GM19023 (cell line): ENCODE results near the gene UCHL5.

ENCODE experiments used
- ATAC-seq: cut with Tn5 transposase; IDR thresholded peaks from one replicate; pipeline ENCODE4 v1.9.1; 2021; ENCODE audit warnings: mild to moderate bottlenecking, moderate library complexity; ENCODE audit not compliant: unreplicated experiment

The UCHL5 gene, protein sequence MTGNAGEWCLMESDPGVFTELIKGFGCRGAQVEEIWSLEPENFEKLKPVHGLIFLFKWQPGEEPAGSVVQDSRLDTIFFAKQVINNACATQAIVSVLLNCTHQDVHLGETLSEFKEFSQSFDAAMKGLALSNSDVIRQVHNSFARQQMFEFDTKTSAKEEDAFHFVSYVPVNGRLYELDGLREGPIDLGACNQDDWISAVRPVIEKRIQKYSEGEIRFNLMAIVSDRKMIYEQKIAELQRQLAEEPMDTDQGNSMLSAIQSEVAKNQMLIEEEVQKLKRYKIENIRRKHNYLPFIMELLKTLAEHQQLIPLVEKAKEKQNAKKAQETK

DNA sequence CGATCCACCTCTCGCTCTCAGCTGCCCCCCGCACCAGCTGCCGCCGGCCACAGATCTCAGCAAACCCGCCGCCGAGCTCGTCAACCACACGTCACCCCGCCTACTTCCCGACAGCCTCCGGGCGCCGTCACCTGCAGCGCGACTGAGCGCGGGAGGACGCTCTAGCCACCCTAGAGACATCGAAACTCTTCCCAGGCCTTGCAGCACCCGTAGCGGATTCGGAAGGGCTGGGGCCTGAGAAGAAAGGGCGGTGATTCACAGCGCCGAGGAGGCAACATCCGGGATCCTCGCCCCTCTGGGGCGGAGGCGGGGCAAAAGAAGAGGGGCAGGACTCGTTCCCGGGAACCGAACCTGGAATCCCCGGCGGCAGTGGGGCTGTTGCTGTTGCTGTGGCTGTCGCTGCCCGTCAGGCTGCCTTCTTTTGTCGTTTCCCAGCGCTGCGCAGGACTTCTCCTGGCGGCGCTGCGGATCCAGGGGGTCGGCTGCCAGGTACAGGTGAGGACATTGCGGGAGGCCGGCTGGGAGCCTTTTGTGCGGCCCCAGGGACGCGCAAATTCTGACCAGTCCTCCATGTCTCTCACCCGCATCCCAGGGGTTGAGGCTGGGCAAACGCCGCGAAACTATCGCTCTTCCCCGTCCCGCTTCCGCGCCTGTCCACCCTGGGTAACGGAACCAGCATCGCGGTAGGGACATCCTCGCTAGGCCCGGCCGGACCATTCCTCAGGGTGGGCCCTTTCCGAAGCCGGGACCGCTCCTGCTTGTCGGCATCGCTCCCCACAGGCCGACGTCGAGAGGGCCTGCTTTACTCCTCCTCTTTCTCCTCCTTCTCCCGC, at the start of gene UCHL5, which contains the start of gene RO60:
TSS of gene UCHL5 (minus strand) at position 79 of the 833 bp plus-strand sequence. CDS start 100 bp downstream, outside the sequence.
TSS of gene RO60 (plus strand) at position 331 of the 833 bp plus-strand sequence. CDS start 9,443 bp downstream, outside the sequence.
- ATAC-seq = peak; percentile 92

DNA sequence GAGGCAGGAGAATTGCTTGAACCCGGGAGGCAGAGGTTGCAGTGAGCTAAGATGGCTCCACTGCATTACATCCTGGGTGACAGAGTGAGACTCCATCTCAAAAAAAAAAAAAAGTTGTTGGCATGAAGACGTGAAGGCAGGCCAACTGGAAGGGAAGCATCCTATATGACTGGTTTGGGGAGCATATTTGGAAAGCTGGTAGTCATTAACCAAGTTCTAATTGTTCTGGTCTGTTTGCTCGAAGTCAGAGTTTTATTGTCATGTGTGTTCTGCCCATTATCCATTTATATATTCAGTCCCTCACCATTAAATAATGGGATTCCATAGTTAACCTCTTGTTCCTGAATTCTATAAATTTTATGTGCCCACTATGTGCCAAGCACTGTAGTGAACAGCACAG, 49.3 kb upstream of the UCHL5 start:
- no peak for ATAC-seq

DNA sequence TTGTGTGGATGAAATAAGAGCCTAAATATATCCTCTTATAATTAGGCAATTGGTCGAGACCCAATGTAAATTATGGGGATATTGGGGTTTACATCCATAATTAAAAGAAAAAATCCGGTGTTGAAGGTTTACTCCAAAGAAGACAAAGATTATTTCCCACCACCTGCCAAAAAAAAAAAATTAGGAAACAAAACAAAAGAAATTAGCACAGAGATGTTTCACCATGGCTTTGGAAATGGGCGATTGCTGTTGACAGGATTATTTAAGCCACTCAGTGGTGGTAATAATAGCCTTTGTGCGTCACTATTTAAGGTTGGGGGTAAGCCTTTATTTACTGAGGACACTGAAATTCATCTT, 46.6 kb upstream of the UCHL5 start:
- ATAC-seq = no peak

DNA sequence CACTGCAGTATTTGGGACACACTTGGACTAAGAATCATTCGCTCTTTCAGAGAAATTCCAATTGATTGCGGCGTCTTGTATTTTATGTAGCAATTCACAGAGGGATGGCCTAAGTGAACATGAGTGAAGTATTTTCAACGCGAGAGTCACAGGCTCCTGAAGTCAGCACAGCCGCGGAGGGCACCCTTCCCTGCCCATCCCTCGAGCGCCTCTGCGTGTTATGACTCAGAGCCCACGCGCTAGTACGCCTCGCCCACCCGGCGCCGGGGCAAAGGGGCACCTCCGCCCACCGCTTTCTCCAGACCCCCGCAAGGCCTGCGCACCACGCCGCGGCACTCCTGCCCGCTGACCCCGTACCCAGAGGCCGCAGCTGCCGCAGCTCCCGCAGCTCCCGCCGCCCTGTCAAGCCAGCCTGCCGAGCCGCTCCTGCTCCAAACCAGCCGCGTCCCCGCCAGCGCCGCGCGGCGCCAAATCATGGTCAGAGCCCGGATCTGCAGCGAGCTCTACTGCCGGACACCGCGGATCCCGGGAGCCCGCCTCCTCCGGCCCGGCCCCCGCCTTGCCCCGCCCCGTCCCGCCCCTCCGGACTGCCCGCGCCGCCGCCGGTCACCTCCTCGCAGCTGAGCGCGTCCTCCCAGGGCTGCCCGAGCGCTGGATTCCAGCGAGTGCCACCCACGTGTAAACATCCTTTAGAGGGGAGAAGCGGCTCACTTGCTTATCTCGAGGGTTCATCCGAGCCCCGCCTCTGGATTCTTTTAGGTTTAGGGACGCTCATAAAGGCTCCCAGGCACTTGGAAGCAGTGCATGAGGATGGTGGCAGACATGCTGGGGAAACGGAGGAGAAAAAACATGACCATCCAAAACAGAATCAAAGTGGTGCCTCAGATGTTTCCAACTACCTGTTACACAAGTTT, 46.0 kb upstream of the UCHL5 start, which contains the start of gene GLRX2:
TSS of gene GLRX2 (minus strand) at position 508 of the 914 bp plus-strand sequence. CDS start at position 476, 32 bp downstream.
- ATAC-seq = peak; percentile 93

DNA sequence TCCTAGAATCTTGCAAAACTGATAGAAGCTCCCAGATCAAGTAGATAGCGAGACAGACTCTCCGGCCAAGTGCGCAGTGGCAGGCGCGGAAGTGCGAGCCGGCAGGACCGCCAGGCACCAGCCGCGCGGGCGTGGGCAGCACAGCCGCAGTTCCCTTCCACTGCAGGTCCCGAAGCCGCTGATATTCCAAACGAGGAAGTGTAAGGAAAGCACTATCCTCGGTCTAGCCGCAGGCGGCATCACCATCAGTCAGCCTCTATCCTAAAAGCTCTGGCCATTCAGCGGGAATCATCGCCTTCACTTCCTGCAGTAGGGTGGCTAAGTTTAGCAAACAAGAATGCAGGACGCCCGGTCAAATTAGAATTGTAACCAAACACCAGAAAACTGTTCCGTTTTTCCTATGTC, 45.3 kb upstream of the UCHL5 start:
- peak; percentile 38 for ATAC-seq

DNA sequence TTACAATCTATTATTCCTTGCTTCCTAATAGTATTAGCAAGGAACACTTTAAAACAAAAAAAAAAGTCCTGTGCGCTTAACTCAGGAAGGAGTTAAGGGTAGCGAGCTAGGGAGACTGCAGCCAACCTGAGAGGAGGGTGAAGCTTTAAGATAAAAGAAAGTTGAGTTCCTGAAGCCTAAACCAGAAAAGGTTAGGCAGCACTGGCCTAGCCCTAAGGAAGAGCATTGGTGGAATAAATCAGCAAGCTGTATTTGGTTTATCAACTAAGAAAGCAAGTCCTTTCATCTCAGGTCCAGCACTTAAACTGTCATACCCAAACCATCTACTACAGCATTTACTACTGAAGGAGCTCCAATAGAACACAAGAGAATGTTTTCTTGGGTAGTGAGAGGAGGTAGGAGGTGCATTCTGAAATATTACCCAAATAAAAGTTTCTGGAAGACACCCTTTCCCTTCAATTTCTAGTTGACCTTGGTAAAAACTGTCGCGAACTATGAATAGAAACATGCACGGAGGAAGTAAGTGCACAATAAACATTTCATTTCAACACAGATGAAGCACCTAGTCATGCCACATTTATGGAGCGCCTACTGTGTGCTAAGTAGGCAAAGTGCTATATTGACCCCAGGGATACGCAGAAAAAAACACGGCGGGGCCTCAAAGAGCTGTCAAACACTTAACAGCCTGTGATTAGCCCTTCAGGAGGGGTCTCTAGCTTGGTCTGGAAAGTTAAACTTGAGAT, 44.8 kb upstream of the UCHL5 start:
- no peak for ATAC-seq

DNA sequence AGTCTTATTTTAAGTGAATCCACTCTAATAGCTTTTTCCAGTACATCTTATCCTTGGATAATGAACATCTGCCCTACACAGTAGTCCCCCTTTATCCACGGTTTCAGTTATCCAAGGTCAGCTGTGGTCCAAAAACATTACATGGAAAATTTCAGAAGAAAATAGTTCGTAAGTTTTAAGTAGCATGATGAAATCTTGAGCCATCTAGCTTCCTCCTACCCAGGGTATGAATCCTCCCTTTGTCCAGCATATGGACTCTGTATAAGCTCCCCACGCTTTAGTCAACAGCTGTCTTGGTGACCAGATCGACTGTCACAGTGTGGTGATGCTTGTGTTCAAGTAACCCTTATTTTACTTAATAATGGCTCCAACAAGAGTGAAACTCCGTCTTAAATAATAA, 43.5 kb upstream of the UCHL5 start:
- no peak for ATAC-seq

DNA sequence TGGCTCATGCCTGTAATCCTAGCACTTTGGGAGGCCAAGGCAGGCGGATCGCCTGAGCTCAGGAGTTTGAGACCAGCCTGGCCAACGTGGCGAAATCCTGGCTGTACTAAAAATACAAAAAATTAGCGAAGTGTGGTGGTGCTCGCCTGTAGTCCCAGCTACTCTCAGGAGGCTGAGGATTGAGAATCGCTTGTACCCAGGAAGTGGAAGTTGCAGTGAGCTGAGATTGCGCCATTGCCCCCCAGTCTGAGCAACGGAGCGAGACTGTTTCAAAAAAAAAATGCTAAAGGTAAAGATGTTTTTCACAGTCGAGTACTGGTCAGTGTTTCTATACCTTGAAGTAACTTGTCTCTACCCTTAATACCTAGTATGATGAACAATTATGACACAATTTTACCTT, 35.0 kb upstream of the UCHL5 start:
- no peak for ATAC-seq

DNA sequence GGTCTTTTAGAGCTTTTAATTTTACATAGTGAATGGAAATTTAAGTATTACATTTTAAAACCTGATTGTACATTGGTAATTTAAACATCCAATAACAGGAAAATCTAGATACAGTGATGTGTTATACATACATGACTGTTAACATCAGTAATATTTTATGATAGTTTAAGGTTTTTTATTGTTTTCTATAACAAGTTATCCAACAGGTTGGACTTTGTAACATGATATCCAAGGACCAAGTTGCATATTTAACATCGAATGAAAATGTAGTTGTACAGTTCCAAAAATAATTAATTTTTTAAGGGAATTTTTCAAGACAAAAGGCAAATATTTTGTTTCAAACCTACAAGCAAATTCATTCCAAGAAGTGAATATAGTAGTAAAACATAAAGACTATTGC, 31.7 kb upstream of the UCHL5 start:
- ATAC-seq = no peak

DNA sequence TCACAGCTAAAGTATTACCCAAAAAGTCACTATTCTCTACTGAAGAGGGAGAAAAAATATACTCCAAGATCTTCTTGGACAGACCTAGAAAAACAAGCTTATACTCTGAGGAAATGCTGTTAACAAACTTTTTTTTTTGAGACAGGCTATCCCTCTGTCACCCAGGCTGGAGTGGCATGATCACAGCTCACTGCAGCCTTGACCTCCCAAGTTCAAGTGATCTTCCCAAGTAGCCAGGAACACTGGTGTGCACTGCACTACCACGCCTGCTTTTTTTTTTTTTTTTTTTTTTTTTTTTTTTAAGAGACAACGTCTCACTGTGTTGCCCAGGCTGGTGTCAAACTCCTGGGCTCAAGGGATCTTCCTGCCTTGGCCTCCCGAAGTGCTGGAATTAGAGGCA, 28.7 kb upstream of the UCHL5 start:
- no peak for ATAC-seq

DNA sequence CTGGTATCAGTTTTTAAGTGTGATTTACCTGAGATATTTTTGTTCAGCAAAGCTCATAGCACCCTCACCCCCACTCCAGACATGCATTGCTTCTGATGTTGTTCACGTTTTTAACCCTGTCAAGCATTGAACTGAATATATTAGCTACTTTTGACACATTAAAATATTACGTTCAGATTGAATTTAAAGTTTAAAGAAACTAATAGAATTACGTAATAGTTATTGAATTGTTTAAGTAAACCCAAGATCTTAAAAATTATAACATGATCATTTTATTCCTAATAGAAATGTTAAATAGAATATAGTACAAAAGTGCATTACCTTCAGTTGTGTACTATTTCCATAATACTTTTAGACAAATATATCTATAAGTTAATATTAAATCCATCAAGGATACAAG, 27.2 kb upstream of the UCHL5 start:
- no peak for ATAC-seq

DNA sequence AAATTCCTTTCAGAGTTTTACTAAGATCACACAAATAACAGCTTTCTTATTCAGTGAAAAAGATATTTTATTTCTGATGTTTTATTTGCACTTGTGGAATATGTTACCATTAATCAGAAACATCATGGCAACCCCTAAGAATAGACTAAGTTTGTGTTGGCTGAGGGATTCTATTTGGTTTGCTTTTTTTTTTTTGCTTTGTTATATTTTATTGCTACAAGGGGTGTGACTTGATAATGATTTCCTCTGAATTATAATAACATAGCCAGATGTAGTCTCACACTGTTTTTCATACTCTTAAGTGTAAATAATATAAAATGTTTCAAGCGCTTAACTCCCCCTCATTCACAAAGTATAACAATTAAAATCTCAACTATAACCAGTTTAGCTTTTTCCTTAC, 26.1 kb upstream of the UCHL5 start:
- ATAC-seq = no peak

DNA sequence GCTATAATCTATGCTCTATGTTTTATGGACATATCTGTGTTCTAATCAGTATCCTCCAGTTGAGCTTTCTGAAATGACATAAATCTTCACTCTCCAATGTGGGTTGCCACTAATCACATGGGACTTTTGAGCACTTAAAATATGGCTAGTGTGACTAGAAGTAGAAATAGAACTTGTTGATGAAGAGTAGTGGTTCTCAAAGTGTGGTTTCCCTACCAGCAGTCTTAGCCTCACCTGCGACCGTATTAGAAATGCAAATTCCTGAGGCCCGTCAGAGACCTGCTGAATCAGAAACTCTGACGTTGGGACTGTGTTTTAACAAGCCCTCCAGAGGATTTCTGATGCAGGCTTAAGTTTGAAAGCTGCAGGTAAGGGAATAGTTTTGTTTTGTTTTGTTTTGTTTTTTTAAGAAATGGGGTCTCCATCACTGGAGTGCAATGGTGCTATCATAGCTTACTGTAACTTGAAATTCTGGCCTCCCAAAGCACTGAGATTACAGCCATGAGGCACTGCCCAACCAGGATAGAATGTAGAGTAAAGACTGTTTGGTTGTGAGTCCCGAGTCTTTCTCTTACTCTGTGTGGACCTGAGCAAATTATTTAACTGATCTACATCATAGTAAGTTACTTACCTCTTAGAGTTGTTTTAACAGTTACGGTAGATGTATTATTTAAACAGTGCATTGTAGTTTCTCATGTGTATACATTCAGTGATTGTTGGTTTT, 24.4 kb upstream of the UCHL5 start:
- ATAC-seq = peak; percentile 99

DNA sequence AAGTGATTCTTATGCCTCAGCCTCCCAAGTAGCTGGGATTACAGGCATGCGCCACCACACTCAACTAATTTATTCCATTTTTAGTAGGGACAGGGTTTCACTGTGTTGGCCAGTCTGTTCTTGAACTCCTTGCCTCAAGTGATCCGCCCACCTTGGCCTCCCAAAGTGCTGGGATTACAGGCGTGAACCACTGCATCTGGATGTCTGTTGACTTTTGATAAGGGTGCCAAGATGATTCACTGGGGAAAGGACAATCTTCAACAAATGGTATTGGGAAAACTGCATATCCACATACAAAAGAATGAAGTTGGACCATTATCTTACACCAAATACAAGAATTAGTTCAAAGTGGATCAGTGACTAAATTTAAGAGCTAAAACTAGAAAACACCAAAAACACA, 20.0 kb upstream of the UCHL5 start:
- ATAC-seq = no peak

DNA sequence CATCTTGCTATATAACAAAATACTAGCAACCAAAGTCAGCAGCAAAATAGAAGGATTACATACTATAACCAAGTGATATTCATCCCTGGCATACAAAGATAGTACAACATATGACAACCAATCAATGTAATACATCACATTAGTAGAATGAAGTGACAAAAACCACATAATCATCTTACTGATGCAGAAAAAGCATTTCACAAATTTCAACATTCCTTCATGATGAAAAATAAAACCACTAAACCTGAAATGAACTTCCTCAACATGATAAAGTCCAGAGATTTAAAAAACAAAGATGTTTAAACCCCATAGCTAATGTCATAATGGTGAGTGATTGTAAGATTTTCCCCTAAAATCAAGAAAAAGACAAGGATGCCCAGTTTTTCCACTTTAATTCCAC, 18.8 kb upstream of the UCHL5 start:
- ATAC-seq = no peak

DNA sequence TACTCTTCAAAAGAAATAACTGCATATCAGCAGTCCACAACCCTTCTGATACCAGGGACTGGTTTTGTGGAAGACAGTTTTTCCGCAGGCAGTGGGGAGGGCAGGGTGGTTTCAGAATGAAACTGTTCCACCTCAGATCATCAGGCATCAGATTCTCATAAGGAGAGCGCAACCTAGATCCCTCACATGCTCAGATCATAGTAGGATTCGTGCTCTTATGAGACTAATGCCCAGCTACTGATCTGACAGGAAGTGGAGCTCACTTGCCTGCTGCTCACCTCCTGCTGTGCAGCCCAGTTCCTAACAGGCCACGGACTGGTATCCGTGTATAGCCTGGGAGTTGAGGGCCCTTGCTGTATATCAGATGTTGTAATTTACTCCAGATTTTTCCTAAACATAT, 11.8 kb upstream of the UCHL5 start:
- ATAC-seq = peak; percentile 57

DNA sequence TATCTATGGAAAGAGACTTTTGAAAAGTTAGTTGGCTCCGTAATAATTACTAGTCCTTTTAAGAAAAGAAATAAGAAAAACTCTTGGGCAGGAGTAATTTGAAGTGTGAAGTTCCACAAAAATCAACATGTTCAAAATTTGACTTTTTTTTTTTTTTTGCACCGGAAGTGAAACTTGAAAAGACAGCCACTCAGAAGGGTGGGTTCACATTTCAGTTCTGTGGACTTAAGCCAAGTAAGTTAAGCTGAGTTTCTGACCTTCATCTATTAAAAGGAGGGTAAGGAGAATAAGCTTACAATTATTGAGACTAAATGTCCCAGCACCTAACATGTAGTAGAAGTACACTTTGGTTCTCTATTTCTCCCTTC, 11.2 kb upstream of the UCHL5 start:
- no peak for ATAC-seq

DNA sequence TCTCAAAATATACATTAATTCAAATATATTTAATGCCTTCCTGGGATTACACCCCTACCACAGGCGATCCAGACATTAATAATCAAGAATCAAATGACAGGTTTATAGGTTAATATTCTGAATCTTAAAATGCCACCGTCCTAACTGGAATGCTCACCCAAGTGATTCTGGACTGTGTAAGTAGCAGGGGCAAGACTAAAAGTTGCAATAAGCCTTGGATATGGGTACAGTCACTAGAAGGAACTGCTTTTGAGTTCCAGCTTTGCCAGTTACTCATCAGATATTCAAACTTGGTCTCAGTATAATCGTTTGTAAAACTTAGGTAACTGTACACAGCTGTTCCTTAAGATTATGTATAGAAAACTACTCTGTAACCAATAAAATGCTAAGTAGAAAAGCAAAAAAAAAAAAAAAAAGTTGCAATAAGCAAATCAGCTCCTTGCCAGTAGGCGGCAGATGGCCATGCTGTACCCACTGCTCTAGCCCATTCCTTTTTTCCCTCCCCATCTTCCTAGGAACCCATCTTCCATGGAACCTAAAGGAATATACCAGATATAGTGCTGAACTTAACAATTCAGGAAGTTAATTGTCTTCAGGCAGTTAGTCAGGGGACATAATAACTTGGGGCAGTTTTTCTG, 10.7 kb upstream of the UCHL5 start:
- ATAC-seq = no peak

DNA sequence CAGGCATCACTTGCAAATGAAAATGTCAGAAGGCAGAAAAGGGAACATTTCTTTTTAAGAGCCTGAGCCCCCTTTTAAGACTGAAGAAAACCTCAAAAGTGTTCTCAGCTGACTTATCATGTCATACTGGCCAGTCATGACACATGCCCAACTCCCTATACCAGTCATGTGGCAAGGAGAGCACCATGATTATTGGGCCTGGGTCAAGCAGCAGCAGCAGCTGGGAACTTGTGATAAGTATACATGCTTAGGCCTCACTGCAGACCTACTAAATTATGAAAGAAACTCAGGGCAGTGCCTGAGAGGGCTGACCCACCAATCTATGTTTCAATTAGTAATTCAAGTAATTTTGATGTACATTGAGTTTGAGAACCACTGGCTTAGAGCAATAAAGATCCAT, 8.9 kb upstream of the UCHL5 start:
- no peak for ATAC-seq
